22Rv1 (cell line): ENCODE measurements around the gene RAB30.

Experiments used
- ZFX ChIP-seq: fragments of 450-650 bp; IDR thresholded peaks from 2 replicates; pipeline ENCODE4 v1.6.1; 2017; ENCODE audit warnings: antibody characterized with exemption, borderline replicate concordance
- TF ChIP-seq, protein P1 (sequence below): fragments of 450-650 bp; IDR thresholded peaks from 2 replicates; pipeline ENCODE4 v1.5.1; 2017; ENCODE audit warnings: mild to moderate bottlenecking

DNA sequence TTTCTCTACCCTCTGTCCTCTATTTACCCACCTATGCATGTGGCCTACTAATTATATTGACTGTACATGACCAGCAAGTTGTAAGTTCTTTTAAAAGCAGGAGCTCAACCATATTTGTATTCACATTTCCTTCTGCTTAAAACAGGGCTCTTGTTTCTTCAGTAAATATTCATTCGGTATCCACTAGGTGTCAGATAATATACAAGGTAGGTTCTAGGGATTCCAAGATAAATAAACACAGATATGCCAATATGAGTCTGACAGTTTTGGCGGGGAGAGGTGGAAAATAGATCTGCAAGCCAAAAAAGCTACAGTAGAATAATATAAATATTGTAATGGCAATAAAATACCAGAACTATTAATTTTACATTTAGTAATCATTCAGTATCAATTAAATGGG, 15.3 kb upstream of the RAB30 start:
- TF ChIP-seq, protein P1, sequence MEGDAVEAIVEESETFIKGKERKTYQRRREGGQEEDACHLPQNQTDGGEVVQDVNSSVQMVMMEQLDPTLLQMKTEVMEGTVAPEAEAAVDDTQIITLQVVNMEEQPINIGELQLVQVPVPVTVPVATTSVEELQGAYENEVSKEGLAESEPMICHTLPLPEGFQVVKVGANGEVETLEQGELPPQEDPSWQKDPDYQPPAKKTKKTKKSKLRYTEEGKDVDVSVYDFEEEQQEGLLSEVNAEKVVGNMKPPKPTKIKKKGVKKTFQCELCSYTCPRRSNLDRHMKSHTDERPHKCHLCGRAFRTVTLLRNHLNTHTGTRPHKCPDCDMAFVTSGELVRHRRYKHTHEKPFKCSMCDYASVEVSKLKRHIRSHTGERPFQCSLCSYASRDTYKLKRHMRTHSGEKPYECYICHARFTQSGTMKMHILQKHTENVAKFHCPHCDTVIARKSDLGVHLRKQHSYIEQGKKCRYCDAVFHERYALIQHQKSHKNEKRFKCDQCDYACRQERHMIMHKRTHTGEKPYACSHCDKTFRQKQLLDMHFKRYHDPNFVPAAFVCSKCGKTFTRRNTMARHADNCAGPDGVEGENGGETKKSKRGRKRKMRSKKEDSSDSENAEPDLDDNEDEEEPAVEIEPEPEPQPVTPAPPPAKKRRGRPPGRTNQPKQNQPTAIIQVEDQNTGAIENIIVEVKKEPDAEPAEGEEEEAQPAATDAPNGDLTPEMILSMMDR, result peak; percentile 60
- TF ChIP-seq ZFX, result no peak
